A673 (cell line): ENCODE measurements around the gene SEC63. TPM values are rescaled to one million over a fixed set of nuclear protein-coding genes. Genes with fewer than 3 reads are reported as not detected.
"Not testable (repeated sequence)": the region's sequence is repeated elsewhere in the genome, so short reads cannot be mapped to it uniquely, and the experiment has no call there.

Experiments
- BruUV-seq: library from RNA; stranded (reverse); fragments of 400-500 nt; replicated peaks from 2 replicates; lab custom pipeline; 2021; lab: Mats Ljungman, UMichigan
- CTCF ChIA-PET: fragments of 300-600 bp; sonication (Branson Sonifier 250); formaldehyde crosslinking; loops from one replicate; lab custom pipeline; 2022; ENCODE audit warnings: antibody characterized with exemption; lab: Charles Lee
- POLR2A ChIA-PET: fragments of 300-600 bp; sonication (Branson Sonifier 250); formaldehyde crosslinking; loops from one replicate; lab custom pipeline; 2022; ENCODE audit warnings: antibody characterized with exemption; ENCODE audit not compliant: low non-redundant PET; lab: Charles Lee
- DNase-seq: peaks from one replicate; pipeline ENCODE4 v3.0.0-alpha.2; 2015; ENCODE audit warnings: low spot score
- H3K27ac ChIP-seq: fragments of 200-600 bp; sonication (generic); 2 replicates; pipeline ENCODE4 v1.5.1; 2016; ENCODE audit warnings: mixed run types, low read depth, mild to moderate bottlenecking, mixed read lengths, antibody characterized with exemption, low read length; ENCODE audit not compliant: poor library complexity, severe bottlenecking
- H3K27me3 ChIP-seq: fragments of 200-600 bp; sonication (generic); replicated peaks from 2 replicates; pipeline ENCODE4 v1.6.1; 2017; ENCODE audit warnings: mixed run types, low read depth, mild to moderate bottlenecking, mixed read lengths, antibody characterized with exemption, low read length; ENCODE audit not compliant: insufficient read depth, poor library complexity
- H3K36me3 ChIP-seq: fragments of 200-600 bp; sonication (generic); 2 replicates; pipeline ENCODE4 v1.6.1; 2016; ENCODE audit warnings: mixed run types, mild to moderate bottlenecking, mixed read lengths, antibody characterized with exemption, low read length; ENCODE audit not compliant: insufficient read depth, poor library complexity, severe bottlenecking
- H3K4me1 ChIP-seq: fragments of 200-600 bp; sonication (generic); 2 replicates; pipeline ENCODE4 v1.6.1; 2017; ENCODE audit warnings: mixed run types, mild to moderate bottlenecking, mixed read lengths, antibody characterized with exemption, low read length; ENCODE audit not compliant: insufficient read depth, poor library complexity, severe bottlenecking
- H3K4me3 ChIP-seq: fragments of 200-600 bp; sonication (generic); 2 replicates; pipeline ENCODE4 v1.5.1; 2016; ENCODE audit warnings: low read depth, mixed run types, mild to moderate bottlenecking, mixed read lengths, low read length; ENCODE audit not compliant: poor library complexity, severe bottlenecking
- H3K9me3 ChIP-seq: fragments of 200-600 bp; sonication (generic); 2 replicates; pipeline ENCODE4 v1.6.1; 2016; ENCODE audit warnings: mixed run types, low read depth, mild to moderate bottlenecking, mixed read lengths, antibody characterized with exemption, low read length; ENCODE audit not compliant: poor library complexity, severe bottlenecking
- EZH2 ChIP-seq: fragments of 200-600 bp; sonication (generic); IDR thresholded peaks from 2 replicates; pipeline ENCODE4 v1.6.1; 2017; ENCODE audit warnings: borderline replicate concordance, low read depth, mild to moderate bottlenecking, mixed read lengths, antibody characterized with exemption, low read length; ENCODE audit not compliant: poor library complexity, severe bottlenecking
- intact Hi-C: fragments of 100-400 bp; cut with micrococcal nuclease; formaldehyde crosslinking; loops from one replicate; pipeline ENCODE4 v1.10.0; 2022; ENCODE audit not compliant: unreplicated experiment
- total RNA-seq: library from RNA; stranded (reverse); gene quantifications from 2 replicates; pipeline ENCODE4 v1.2.3, GENCODE V29; 2021
- TF ChIP-seq, protein P1 (sequence below): fragments of 300-800, 200-600 bp; sonication (generic); conservative IDR thresholded peaks from 2 replicates; pipeline ENCODE4 v1.5.1; 2017; ENCODE audit warnings: low read depth, mild to moderate bottlenecking, antibody characterized with exemption, low read length, moderate library complexity, mixed read lengths

Gene SEC63
- total RNA-seq, 1 experiment from 2014 or later: 159 TPM

DNA sequence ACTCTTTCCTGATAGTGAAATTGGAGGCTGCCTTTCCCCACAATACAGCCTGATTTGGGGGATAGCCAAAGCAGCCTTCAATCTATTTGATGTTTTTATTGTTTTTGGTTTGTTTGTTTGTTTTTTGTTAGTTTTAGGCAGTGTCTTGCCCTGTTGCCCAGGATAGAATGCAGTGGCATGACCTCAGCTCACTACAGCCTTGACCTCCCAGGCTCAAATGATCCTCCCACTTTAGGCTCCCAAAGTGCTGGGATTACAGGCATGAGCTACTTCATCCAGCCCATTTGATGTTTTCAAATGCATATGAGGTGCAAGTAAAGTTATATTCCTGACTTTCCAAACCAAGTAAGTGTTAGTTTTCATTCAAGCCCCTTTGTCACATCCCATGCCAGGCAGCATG is 41.3 kb upstream of the SEC63 start:
- intact Hi-C loops: no loop called here
- H3K27me3 ChIP-seq: peaks cover 28% of the 10 kb centered on the region
- no peaks in the 10 kb centered on the region for H3K4me1 ChIP-seq
- no TSS peak for BruUV-seq
- no peaks in the 10 kb centered on the region for H3K9me3 ChIP-seq
- no peak overlapping the region for H3K4me3 ChIP-seq
- ChIA-PET CTCF (no interaction called here), POLR2A (no interaction called here)
- no peaks in the 10 kb centered on the region for H3K36me3 ChIP-seq
- H3K27ac ChIP-seq: no peak overlapping the region
- DNase-seq: no peak
- no peak for TF ChIP-seq EZH2
- TF ChIP-seq, protein P1, sequence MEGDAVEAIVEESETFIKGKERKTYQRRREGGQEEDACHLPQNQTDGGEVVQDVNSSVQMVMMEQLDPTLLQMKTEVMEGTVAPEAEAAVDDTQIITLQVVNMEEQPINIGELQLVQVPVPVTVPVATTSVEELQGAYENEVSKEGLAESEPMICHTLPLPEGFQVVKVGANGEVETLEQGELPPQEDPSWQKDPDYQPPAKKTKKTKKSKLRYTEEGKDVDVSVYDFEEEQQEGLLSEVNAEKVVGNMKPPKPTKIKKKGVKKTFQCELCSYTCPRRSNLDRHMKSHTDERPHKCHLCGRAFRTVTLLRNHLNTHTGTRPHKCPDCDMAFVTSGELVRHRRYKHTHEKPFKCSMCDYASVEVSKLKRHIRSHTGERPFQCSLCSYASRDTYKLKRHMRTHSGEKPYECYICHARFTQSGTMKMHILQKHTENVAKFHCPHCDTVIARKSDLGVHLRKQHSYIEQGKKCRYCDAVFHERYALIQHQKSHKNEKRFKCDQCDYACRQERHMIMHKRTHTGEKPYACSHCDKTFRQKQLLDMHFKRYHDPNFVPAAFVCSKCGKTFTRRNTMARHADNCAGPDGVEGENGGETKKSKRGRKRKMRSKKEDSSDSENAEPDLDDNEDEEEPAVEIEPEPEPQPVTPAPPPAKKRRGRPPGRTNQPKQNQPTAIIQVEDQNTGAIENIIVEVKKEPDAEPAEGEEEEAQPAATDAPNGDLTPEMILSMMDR: no peak

DNA sequence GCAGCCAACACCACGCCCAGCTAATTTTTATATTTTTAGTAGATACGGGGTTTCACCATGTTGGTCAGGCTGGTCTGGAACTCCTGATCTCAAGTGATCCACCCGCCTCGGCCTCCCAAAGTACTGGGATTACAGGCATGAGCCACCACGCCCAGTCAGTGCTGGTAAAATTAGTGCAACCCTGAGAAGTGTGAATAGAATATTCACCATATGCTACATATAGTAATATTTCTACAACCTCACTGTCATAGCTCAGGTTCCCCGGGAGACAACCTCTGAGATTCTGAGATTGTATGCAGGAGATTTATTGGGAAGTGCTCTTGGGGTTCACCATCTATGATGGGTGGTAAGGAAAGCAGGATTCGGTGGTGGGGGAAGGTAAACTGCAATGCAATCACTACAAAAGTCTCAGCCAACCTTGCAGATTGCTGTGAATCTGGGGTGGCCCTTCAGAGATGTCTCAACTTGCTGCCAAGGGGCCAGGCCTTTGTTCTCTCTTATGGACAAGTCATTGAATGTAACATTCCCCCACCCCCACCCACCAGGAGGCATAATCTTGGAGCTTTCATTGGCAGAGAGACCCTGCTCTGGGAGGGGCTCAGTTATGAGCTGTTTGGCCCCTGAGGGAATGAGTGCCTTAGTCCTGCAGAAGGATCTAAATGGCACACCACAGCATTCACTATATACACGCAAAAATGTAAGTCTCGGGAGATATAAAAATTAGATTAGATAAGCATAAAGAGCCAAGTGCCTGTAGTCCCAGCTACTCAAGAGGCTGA is 34.0 kb upstream of the SEC63 start:
- DNase-seq: no peak
- TF ChIP-seq EZH2: no peak
- TF ChIP-seq, protein P1: no peak
- BruUV-seq: no TSS peak
- Histone ChIP-seq H3K4me3 (no peak overlapping the region), H3K4me1 (no peaks in the 10 kb centered on the region), H3K27me3 (peaks cover 5% of the 10 kb centered on the region), H3K9me3 (no peaks in the 10 kb centered on the region), H3K27ac (no peak overlapping the region), H3K36me3 (no peaks in the 10 kb centered on the region)
- ChIA-PET CTCF (no interaction called here), POLR2A (no interaction called here)
- intact Hi-C loops: no loop called here

DNA sequence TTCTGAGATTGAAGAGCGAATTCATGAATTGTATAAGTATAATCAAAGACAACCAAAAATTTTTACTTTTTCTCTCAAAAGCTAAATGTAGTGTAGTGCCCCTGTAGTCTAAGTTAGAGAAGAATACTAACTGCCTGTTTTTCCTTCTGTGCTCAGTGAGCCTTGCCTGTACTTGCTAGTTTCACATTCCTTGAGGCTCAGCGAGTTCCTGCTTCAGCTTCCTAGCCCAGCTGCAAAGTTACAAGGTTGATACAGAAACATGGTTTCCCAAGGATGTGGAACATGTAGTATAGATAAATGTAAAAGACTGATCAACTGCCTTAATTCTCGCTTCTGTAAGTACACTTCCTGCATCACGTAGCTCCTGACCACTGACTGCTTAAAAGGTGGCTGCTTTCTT is 33.1 kb upstream of the SEC63 start:
- H3K27ac ChIP-seq: no peak overlapping the region
- intact Hi-C loops: no loop called here
- TF ChIP-seq, protein P1: no peak
- TF ChIP-seq EZH2: no peak
- H3K36me3 ChIP-seq: no peaks in the 10 kb centered on the region
- no peak for DNase-seq
- H3K4me3 ChIP-seq: no peak overlapping the region
- H3K27me3 ChIP-seq: peaks cover 5% of the 10 kb centered on the region
- no peaks in the 10 kb centered on the region for H3K9me3 ChIP-seq
- BruUV-seq: no TSS peak
- CTCF ChIA-PET: no interaction called here
- H3K4me1 ChIP-seq: no peaks in the 10 kb centered on the region
- POLR2A ChIA-PET: no interaction called here

DNA sequence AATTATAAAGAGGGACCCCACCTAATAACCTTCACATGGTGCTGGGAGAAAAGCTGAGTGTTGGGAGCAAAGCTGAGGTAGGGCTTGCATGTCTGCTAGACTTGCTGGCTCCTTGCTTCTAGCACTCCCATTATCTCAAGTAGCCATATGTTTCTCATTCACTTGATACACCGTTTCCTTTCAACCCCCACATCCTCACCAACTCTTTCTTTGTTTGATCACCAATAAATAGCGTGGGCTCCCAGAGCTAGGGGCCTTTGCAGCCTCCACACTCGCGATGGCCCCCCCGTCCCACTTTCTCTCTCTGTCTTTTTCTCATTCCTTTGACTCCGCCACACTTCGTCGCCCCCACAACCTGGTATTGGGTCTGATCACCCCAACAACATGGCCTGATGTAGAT is 32.6 kb upstream of the SEC63 start:
- DNase-seq, H3K4me3 ChIP-seq, H3K27ac ChIP-seq, H3K9me3 ChIP-seq, intact Hi-C loops, H3K36me3 ChIP-seq, BruUV-seq, H3K27me3 ChIP-seq, CTCF ChIA-PET, H3K4me1 ChIP-seq, POLR2A ChIA-PET: not testable (repeated sequence)
